NOMO-1 (cell line): ENCODE results near the gene GABPB1.
A peak's percentile ranks its signal among the peaks of the same experiment; 100 is the strongest.

Experiments used
- DNase-seq, 2 experiments: peaks; one replicate each; lab custom pipeline; 2025; ENCODE audit not compliant: unreplicated experiment in 2 of 2; lab: John Stamatoyannopoulos, UW

Gene GABPB1

GRCh38 chr15:50280271-50280670 lies 74.7 kb downstream of the GABPB1 start:
- no peak for DNase-seq

GRCh38 chr15:50278496-50278895 lies 76.5 kb downstream of the GABPB1 start:
- DNase-seq, result peak; percentile 40 to 65

- peak in 1 of 2 experiments; percentile 50 for DNase-seq
These were observed 77.6 kb downstream of the GABPB1 start for GRCh38 chr15:50277370-50277769.

GRCh38 chr15:50275908-50276307 lies 79.1 kb downstream of the GABPB1 start:
- DNase-seq, result peak in 1 of 2 experiments; percentile 13

- no peak for DNase-seq
These were observed 79.9 kb downstream of the GABPB1 start for GRCh38 chr15:50275091-50275490.

- no peak for DNase-seq
These were observed 87.4 kb downstream of the GABPB1 start for GRCh38 chr15:50267577-50267976.

- DNase-seq, result no peak
These were observed 89.4 kb downstream of the GABPB1 start, which contains the start of gene HDC for GRCh38 chr15:50265620-50266019. Gene HDC (minus strand): TSS chr15:50265726. CDS start chr15:50265623, 103 bp downstream.

GRCh38 chr15:50262533-50262932 lies 92.5 kb downstream of the GABPB1 start:
- no peak for DNase-seq

GRCh38 chr15:50261981-50262380 lies 93.0 kb downstream of the GABPB1 start:
- DNase-seq, result no peak

GRCh38 chr15:50260969-50261496 lies 94.0 kb downstream of the GABPB1 start:
- no peak for DNase-seq

GRCh38 chr15:50259276-50259675 lies 95.7 kb downstream of the GABPB1 start:
- no peak for DNase-seq

GRCh38 chr15:50257924-50258323 lies 97.1 kb downstream of the GABPB1 start:
- peak; percentile 27 to 81 for DNase-seq

- DNase-seq, result no peak
These were observed 97.7 kb downstream of the GABPB1 start for GRCh38 chr15:50257332-50257731.

GRCh38 chr15:50256188-50257041 lies 98.6 kb downstream of the GABPB1 start:
- no peak for DNase-seq

GRCh38 chr15:50252556-50252955 lies 102.4 kb downstream of the GABPB1 start:
- no peak for DNase-seq

- DNase-seq, result no peak
These were observed 103.3 kb downstream of the GABPB1 start for GRCh38 chr15:50251638-50252182.

- no peak for DNase-seq
These were observed 104.1 kb downstream of the GABPB1 start for GRCh38 chr15:50250760-50251394.

- DNase-seq, result no peak
These were observed 105.3 kb downstream of the GABPB1 start for GRCh38 chr15:50249704-50250103.

GRCh38 chr15:50248994-50249582 lies 105.9 kb downstream of the GABPB1 start:
- no peak for DNase-seq

- DNase-seq, result peak; percentile 52 to 84
These were observed 107.0 kb downstream of the GABPB1 start for GRCh38 chr15:50247819-50248655.
